ENCODE measurements around the gene MARK4. TPM values are rescaled to one million over a fixed set of nuclear protein-coding genes. Genes with fewer than 3 reads are reported as not detected.
"Not testable (repeated sequence)": the region's sequence is repeated elsewhere in the genome, so short reads cannot be mapped to it uniquely, and the experiment has no call there.

The MARK4 gene
- total RNA-seq, 1 donor from 2014 or later, result 17.5 TPM

- ATAC-seq, result peak; percentile 16
- DNase-seq (ENCODE audit: low spot score), result no peak
Observed at GRCh38 chr19:45304141-45304926, 53.3 kb downstream of the MARK4 start.

DNA sequence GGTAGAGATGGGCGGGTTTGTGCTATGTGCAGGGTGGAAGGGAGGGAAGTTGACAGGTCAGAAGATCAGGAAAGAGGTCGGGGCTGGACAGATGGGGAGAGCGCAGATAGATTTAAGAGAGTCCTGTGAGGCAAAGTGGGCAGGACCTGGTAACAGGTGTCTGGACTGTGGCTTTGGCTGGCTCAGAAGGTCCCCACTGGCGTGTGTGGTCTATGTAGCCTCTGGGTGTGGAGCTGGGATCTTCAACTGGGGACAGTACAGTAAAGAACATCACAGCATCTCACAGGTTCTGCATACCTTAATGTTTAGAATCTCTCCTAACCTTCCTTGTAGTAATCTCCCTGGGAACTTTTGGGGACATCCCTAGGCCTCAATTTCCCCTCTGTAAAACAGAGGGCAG lies 53.9 kb downstream of the MARK4 start:
- DNase-seq (ENCODE audit: low spot score) (no peak), ATAC-seq (peak; percentile 4)

DNA sequence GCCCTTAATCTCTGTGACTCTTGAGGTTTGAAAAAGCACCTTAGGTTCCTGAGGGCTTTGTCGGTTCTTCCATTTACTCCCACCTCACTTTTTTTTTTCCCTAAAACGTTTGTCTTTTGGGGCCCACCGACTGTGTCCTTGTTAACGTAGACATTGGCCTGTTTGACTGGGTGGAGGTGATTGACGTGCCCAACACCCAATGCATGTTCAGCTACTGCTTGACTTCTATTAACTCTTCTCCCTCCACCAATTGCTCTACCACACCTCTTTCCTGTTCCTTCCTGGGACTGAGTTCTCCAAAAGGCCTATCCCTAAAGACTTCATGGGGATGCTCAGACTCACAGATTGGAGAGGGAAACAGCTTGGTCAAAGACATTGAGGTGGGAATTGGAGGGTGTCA lies 54.4 kb downstream of the MARK4 start:
- ATAC-seq, result peak; percentile 7
- DNase-seq (ENCODE audit: low spot score), result no peak

- ATAC-seq (peak; percentile 33), DNase-seq (ENCODE audit: low spot score) (no peak)
Observed at GRCh38 chr19:45306040-45306439, 55.0 kb downstream of the MARK4 start.

GRCh38 chr19:45306518-45307027 lies 55.5 kb downstream of the MARK4 start:
- ATAC-seq, result no peak
- no peak for DNase-seq (ENCODE audit: low spot score)

DNA sequence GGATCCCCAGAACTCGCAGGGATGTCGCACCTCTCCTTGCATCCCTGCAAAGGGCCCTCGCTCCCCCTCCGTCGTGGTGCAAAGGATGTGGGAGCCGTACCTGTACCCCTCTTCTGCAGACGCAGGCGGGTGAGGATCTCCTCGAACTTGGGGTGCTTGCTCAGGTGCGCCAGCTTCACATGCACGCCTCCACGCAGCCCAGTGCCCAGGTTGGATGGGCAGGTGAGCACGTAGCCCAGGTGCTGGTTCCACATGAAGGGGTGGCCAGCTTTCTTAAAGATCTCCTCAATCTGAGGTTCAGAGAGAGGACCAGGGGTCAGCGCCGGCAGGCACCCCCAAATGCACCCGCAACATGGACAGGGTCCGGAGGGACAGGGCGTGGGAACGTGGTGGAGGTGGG lies 56.3 kb downstream of the MARK4 start:
- ATAC-seq, result no peak
- no peak for DNase-seq (ENCODE audit: low spot score)

- ATAC-seq; DNase-seq (ENCODE audit: low spot score): not testable (repeated sequence)
Observed at GRCh38 chr19:45309322-45309721, 58.3 kb downstream of the MARK4 start.

- peak; percentile 36 for ATAC-seq
- no peak for DNase-seq (ENCODE audit: low spot score)
Observed at GRCh38 chr19:45311621-45312020, 60.5 kb downstream of the MARK4 start.

DNA sequence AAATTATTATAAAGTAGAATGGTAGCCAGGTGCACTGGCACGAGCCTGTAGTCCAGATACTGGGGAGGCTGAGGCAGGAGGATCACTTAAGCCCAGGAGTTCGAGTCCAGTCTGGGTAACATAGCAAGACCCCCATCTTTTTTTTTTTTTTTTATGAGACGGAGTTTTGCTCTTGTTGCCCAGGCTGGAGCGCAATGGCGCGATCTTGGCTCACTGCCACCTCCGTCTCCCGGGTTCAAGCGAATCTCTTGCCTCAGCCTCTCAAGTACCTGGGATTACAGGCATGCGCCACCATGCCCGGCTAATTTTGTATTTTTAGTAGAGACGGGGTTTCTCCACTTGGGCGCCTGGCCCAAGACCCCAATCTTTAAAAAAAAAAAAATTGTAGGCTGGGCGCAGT lies 61.2 kb downstream of the MARK4 start:
- ATAC-seq; DNase-seq (ENCODE audit: low spot score): not testable (repeated sequence)

GRCh38 chr19:45314708-45315245 lies 63.7 kb downstream of the MARK4 start:
- ATAC-seq (no peak), DNase-seq (ENCODE audit: low spot score) (no peak)

- ATAC-seq (no peak), DNase-seq (ENCODE audit: low spot score) (no peak)
Observed at GRCh38 chr19:45315304-45315703, 64.2 kb downstream of the MARK4 start.

GRCh38 chr19:45320997-45321775 lies 70.1 kb downstream of the MARK4 start:
- ATAC-seq, result no peak
- DNase-seq (ENCODE audit: low spot score), result no peak

- no peak for DNase-seq (ENCODE audit: low spot score)
- ATAC-seq, result no peak
Observed at GRCh38 chr19:45321848-45322247, 70.8 kb downstream of the MARK4 start.

DNA sequence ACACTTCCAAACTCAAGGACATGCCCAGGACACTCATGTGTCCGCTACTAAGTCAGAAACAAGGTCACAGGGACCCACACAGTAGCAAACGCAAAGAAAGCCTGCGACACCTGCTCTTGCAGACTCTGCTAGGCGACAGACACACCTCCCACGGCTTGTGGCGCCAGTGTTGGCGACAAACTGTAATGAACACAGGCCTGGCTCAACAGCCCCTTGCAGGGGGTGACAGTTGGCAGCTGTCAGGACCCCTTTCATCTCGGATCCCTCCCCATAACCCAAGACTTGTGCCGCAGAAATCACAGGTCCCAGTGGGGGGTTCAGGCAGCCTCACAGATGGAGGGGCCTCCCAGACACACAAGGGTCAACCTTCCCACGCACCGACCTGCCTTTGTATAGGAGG lies 71.2 kb downstream of the MARK4 start:
- DNase-seq (ENCODE audit: low spot score) (no peak), ATAC-seq (no peak)

GRCh38 chr19:45322744-45323281 lies 71.7 kb downstream of the MARK4 start, which contains the start of gene CKM:
TSS of gene CKM (minus strand) at chr19:45322875. CDS start at chr19:45319713, 3,162 bp downstream.
- ATAC-seq, result no peak
- no peak for DNase-seq (ENCODE audit: low spot score)

GRCh38 chr19:45323671-45324081 lies 72.6 kb downstream of the MARK4 start:
- ATAC-seq (no peak), DNase-seq (ENCODE audit: low spot score) (no peak)

DNA sequence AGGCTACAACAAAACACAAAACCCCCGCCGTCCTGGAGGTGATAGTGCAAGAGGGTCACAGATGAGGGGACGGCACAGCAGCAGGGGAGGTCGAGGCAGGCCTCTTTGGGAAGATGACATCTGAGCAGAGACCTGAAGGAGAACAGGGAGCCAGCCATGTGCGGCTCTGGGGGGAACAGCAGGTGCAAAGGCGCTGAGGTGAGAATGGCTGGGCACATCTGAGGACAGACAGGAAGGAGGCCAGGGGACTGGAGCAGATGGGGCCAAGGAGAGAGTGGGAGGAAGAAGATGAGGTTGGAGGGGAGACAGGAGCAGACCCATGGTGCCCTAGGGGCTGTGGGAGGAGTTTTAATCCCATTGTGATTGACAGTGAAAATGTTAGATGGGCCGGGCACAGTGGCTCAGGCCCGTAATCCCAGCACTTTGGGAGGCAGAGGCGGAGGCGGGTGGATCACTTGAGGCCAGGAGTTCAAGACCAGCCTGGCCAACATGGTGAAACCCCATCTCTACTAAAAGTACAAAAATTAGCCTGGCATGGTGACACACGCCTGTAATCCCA lies 73.4 kb downstream of the MARK4 start:
- no peak for ATAC-seq
- DNase-seq (ENCODE audit: low spot score), result no peak

GRCh38 chr19:45327404-45328143 lies 76.5 kb downstream of the MARK4 start:
- DNase-seq (ENCODE audit: low spot score) (no peak), ATAC-seq (no peak)

DNA sequence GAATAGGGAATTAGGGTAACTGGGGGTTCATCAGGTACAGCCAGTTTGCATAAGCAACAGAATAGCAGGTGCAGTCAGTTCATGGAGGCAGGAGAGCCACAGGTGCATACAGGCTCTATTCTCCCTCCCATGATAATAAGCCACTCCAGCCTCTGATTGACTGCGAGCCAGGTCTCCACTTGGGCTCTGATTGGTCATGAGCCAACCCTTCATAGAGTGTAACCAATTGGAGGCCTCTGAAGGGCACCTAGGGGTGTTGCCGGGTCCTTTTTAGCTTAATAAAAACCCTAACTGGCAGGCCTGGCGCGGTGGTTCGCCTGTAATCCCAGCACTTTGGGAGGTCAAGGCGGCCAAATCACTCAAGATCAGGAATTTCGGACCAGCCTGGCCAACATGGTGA lies 80.3 kb downstream of the MARK4 start:
- ATAC-seq (no peak), DNase-seq (ENCODE audit: low spot score) (no peak)

DNA sequence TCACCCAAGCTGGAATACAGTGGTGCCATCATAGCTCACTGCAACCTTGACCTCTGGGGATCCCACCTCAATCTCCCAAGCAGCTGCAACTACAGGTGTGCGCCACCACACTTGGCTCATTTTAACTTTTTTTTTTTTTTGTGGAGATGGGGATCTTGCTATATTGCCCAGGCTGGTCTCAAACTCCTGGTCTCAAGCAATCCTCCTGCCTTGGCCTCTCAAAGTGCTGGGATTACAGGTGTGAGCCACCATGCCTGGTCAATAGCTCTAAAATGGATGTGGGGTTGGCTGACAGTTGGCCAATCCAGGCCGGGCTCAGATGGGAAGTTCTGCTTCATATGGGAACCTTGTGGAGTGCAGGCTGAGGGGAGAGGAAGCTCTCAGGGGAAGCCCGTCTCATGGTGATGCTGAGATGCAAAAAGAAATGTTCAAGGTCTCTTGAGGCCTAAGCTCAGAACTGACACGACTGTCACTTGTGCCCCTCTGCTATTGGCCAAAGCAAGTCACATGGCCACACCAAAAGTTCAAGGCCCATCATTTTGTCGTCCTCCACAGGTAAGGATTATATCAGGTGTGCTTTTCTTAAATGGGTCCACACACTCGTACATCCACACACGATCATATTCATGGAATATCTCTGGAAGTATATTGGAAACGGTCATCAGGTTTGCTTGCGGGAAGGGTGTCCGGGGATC lies 82.7 kb downstream of the MARK4 start:
- ATAC-seq (no peak), DNase-seq (ENCODE audit: low spot score) (no peak)

Measured in left lobe of liver (tissue), 2 donors.